Activated CD4-positive, alpha-beta T cell treated with anti-CD3 and anti-CD28 coated beads for 24 hours (primary cell): ENCODE measurements around the gene FGFR4.
A peak's percentile ranks its signal among the peaks of the same experiment; 100 is the strongest.

Experiments
- DNase-seq, 2 donors: peaks; one replicate each; pipeline ENCODE4 v3.0.0-alpha.2; 2020; ENCODE audit warnings: low read depth in 2 of 2

The FGFR4 gene

DNA sequence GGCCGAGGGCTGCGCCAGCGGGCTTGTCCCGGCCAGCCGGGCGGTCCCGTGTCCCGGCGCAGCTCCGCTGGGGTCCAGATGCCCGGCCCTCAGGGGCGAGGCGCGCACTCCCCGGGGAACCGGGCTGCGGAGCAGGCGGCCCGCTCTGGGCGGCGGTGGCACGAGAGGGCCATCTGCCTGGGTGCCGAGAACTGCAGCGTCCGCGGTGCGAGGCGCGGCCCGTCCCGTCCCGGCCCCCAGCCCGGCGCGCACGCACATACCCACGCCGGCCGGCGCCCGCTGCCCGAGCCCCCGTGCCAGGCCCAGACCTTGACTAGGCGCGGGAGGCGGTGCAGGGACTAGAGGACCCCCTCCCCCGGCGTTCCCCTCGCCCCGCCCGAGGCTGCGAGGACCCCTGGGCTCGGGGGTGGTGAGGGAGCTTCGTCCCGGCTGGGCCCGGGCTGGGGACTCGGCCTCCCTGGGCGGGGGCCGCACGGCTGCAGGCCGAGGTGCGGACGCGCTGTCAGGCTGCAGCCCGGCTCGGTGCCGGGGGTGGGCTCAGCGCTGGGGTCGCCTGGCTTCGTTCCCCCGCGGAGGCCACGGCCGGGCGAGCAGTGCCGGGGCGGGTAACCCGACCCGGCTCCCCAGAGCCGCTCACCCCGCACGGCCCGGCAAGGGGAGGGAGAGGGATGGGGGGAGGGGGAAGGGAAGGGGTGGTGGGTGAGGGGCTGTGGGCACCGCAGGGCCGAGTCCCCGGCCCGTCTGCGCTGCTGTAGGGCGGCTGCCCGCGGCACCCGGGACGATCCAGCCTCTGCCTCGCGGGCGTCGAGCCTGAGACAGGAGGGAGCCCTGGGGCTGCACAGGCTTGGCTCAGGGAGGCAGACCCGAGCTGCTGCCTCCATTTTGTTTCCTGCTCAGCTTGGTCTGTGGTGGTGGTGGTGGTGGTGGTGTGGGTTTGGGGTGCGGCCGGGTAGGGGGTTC is 45.7 kb downstream of the FGFR4 start:
- peak in 1 of 2 donors; percentile 35 for DNase-seq

DNA sequence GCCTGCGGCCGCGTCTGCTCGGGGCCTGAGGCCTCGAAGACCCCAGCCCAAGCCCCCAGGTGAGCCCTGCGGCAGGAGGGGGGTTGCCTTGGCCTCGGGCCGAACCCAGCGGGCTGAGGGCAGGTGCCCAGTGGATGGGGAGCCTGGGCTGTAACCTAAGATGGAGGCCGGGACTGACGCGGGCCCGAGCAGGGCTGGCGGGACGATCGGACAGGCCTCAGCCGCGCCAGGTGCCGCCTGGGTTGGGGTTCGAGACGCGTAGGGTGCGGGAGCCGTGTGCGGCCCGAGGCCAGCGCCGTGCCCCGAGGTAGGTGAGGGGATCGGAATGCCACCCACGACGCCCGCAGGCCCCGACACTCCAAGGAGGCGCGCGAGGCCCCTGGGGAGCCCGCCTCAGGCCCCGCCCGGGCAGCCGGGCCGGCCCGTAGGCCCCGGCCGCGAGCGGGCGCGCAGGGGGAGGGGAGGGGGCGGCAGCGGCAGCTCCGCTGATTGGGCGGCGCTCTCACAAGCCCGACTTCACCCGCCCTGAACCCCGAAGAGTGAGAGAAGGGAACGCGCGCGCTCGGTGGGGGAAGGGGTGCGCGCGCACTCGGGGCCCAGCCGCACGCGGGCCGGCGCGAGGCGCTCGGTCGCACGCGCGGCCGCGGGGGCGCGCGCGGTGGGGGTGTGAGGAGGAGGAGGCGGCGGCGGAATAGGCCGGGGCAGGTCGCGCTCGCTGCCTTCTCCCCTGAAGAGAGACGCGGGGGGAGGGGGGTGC is 46.6 kb downstream of the FGFR4 start, which contains the start of gene NSD1:
Gene NSD1, plus strand, starts transcription at position 678 of the 757 bp plus-strand sequence. CDS start 1,331 bp downstream, outside the sequence.
- DNase-seq, result peak; percentile 82 to 84

DNA sequence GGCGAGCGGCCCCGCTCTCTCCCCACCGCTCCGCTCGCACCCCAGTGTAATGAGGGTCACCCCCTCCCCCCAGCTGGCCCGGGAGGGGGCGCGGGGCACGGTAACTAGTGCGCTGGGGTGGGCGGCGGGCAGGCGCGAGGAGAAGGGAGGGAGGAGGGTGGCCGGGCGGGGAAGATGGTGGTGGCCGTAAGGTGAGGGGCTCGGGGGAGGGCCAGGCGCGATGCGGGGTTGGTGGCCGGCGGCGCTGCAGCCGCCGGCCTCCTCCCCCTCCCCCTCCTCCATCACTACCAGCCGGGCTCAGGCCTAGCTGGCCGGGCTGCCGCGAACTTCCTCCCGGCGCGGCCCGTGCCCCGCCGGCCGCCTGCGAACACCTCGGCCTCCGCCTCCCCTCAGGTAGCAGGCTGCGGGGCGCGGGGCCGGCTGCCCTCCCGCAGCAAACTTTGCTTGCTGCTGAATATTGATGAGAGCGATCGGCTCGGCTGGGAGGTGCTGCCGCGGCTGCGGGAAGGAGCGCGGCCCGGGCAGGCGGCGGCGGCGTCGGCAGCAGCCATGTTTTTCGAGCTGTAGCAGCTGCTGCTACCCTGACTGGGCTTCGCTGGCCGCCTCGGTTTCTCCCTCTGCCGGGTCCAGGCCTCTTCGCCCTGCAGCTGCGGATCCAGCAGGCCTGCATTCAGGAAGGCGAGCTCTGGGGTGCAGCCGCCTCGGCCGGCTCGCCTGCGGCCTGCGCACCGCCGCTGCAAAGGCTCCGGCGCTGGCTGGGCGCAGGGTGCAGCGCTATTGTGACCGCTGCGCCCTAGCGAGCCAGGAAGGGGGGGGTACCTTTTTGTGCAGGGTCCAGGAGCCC is 47.4 kb downstream of the FGFR4 start:
- peak in 1 of 2 donors; percentile 18 for DNase-seq

DNA sequence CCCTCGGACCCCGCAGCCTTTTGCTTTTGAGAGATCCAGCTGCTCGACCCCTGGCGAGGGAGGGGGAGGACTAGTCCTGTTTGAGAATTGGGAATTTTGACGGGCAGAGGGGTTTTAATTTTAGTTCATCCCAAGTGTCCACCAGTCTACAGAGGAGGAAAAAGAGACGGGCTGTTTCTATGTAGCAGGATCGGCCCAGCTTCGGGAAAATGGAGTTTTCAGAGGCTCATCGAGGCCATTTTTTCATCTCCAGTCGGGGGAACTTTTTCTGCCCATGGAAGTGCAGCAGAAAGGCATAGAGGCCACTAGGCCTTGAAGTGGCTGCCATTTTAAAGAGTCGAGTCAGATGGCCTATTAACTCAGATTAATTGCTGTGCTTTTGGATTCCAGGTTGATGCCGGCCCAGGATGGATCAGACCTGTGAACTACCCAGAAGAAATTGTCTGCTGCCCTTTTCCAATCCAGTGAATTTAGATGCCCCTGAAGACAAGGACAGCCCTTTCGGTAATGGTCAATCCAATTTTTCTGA is 48.0 kb downstream of the FGFR4 start:
- no peak for DNase-seq

DNA sequence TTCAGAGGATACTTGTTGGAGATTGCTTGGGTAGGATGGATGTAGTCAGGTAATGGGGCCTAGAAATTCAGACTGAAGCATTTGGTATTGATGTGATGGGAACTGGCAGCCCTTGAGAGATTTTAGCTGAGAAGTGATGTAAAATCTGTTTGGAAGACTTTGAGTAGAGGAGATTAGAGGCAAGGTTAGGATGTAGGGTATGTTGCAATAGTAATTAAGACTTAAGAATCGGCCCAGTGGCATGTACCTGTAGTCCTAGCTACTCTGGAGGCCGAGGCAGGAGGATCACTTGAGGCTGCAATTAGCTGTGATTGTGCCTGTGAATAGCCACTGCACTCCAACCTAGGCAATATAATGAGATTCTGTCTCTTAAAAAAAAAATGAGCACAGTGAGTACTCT is 53.6 kb downstream of the FGFR4 start:
- no peak for DNase-seq

DNA sequence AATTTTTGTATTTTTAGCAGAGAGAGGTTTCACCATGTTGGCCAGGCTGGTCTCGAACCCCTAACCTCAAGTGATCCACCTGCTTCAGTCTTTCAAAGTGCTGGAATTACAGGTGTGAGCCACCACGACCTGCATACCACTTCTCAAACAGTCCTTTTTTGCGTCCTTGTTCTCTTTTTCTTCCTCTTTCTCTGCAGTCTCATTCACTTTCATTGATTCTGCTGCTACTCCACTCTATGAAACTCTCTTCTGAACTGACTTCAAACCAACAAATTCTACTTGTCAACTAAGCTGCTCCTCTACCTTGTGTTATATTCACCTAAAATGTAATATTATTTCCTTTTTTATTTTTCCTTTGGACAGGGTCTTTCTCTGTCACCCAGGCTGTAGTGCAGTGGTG is 54.8 kb downstream of the FGFR4 start:
- DNase-seq, result no peak

DNA sequence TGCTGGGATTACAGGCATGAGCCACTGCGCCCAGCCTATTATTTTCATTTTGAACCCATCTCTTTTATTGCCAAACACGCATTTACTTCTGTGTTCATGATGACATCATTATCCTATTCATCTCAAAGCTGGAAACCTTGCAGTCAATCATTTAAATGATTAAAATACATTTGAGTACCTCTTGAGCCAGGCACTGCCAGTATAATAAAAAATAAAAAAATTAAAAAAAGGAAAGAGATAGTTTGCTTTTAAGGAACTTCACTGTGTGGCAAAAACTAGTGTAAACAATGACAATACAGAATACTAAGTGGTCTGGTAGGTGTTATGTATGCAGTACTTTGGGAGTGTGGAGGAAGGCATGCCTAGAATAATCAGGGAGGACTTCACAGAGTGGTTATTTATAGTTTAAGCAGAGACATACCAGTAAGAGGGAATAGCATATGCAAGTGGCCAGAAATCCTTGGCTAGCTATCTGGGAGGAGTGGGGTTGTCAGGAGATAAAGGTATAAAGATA is 55.4 kb downstream of the FGFR4 start:
- DNase-seq, result no peak

DNA sequence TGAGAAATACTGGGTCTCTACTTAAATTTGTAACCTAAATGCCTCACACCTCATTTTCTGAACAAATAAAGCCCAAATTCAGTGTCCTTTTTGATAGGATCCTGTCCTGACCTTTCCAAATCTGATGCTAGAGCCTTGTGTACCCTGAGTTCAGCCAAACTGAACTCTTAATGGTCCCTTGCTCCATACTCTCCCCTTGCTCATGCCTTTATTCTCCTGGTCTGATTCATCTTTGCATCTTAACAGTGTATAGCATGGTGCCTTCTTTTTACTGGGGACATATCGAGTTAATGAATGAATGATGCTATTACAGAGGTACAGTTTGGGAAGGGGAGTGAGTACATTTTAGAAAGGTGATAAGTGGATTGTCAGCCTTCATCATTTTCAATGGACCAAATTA is 56.1 kb downstream of the FGFR4 start:
- DNase-seq, result no peak

DNA sequence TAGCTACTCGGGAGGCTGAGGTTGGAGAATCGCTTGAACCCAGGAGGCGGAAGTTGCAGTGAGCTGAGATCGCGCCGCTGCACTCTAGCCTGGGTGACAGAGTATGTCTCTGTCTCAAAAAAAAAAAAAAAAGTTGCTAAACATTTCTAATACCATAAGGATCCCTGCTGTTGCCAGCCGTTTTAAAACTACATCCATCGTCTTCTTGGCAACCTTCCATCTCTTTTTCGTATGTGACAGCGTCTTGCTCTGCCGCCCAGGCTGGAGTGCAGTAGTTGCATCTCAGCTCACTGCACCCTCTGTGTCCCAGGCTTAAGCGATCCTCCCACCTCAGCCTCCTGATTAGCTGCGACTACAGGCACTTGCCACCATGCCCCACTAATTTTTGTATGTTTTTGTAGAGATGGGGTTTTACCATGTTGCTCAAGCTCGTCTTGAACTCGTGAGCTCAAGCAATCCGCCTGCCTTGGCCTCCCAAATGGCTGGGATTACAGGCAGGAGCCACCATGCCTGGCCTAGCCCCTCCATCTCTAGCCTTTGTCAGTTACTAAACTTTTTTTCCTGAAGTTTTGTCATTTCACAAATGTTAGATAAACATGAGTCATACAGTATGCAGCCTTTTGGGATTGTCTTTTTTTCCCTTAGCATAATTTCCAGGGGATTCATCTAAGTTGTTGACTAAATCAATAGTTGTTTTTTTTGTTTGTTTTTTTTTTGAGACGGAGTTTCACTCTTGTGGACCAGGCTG is 60.4 kb downstream of the FGFR4 start:
- no peak for DNase-seq
